ENCODE measurements around the gene RBM6.

- TF ChIP-seq DDX20 (tag; IDR thresholded peaks at IDR 0.05; ENCODE audit: low read depth) = no peak
- TF ChIP-seq ZNF146 (CRISPR knock-in tag; IDR thresholded peaks at IDR 0.05; ENCODE audit: unreplicated experiment) = no peak
- TF ChIP-seq ZNF212 (CRISPR knock-in tag; IDR thresholded peaks at IDR 0.05) = no peak
- TF ChIP-seq ETV5 (CRISPR knock-in tag; IDR thresholded peaks at IDR 0.05; ENCODE audit: low read depth) = no peak
- no peak for TF ChIP-seq HSF4 (CRISPR knock-in tag; IDR thresholded peaks at IDR 0.05; ENCODE audit: borderline replicate concordance)
- TF ChIP-seq ZBTB33 (CRISPR knock-in tag; IDR thresholded peaks at IDR 0.05) = no peak
Measured at GRCh38 chr3:49972656-49973055, 32.7 kb downstream of the RBM6 start.
